Muscle layer of duodenum (tissue), 2 donors: ENCODE results near the gene ZBTB8A.
"Not testable (repeated sequence)": the region's sequence is repeated elsewhere in the genome, so short reads cannot be mapped to it uniquely, and the experiment has no call there.

Source experiments
- H3K27ac ChIP-seq: one replicate; pipeline ENCODE4 v1.7.0; 2013; ENCODE audit warnings: mild to moderate bottlenecking, low read length
- H3K27me3 ChIP-seq: one replicate; pipeline ENCODE4 v1.7.0; 2013; ENCODE audit warnings: low read depth, mild to moderate bottlenecking, control low read depth, low read length
- H3K36me3 ChIP-seq, 2 donors: one replicate each; pipeline ENCODE4 v1.7.0; 2013; ENCODE audit warnings: low read length in 2 of 2, control low read depth in 1 of 2, mild to moderate bottlenecking in 1 of 2; ENCODE audit not compliant: insufficient read depth in 2 of 2, control insufficient read depth in 1 of 2
- H3K4me1 ChIP-seq, 2 donors: one replicate each; pipeline ENCODE4 v1.7.0; 2013; ENCODE audit warnings: low read length in 2 of 2, mild to moderate bottlenecking in 2 of 2, control low read depth in 1 of 2, moderate library complexity in 1 of 2; ENCODE audit not compliant: insufficient read depth in 2 of 2, control insufficient read depth in 1 of 2
- H3K4me3 ChIP-seq, 2 donors: one replicate each; pipeline ENCODE4 v1.7.0; 2013; ENCODE audit warnings: low read length in 2 of 2, low read depth in 1 of 2, mild to moderate bottlenecking in 1 of 2
- H3K9me3 ChIP-seq, 2 donors: one replicate each; pipeline ENCODE4 v1.7.0; 2013; ENCODE audit warnings: low read length in 2 of 2, control low read depth in 1 of 2, mild to moderate bottlenecking in 1 of 2; ENCODE audit not compliant: control insufficient read depth in 1 of 2
- donor health status: healthy.

The ZBTB8A gene

DNA sequence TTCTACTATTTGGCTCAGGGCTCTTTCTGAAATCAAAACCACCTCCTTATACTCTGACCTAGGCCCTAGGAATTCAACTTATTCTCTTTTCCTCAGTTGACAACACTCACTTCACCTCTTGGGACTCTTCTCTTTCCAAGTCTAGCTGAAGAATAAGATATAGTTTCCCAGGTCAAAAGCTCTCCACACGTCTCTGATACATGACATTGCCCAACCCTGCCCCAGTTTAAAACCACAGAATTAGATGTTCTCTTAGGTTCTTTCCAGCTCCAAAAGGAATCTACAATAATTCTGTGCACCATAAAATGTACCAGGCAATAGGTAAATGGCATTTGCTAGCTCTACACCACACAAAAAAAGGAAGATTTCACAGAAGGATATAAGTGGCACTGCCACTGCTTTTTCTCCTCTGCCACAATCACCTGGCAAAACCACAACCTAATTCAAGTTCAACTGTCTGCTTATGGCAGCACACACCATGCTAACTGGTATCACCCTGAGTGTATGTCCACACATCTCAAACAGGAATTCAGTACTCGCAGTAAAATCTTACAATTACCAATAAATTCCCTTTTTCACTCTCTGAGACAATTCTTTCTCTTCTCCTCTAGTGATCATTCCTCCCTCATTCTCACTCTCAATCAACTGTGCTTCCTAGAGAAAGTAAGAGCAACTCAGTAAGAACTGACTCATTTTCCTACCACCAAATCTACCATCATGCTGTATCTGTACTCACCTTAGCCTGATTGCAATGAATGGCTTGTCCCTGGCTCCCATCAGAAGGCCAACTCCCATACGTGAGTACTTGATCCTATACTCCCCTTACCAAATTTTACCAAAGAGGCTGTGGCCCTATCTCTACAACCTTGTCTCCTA, 83.8 kb downstream of the ZBTB8A start:
- Histone ChIP-seq H3K36me3 (peaks cover 5 to 7% of the 10 kb centered on the region in 2 donors), H3K4me3 (no peak overlapping the region), H3K27ac (no peak overlapping the region), H3K9me3 (no peaks in the 10 kb centered on the region), H3K4me1 (no peaks in the 10 kb centered on the region), H3K27me3 (no peaks in the 10 kb centered on the region)

DNA sequence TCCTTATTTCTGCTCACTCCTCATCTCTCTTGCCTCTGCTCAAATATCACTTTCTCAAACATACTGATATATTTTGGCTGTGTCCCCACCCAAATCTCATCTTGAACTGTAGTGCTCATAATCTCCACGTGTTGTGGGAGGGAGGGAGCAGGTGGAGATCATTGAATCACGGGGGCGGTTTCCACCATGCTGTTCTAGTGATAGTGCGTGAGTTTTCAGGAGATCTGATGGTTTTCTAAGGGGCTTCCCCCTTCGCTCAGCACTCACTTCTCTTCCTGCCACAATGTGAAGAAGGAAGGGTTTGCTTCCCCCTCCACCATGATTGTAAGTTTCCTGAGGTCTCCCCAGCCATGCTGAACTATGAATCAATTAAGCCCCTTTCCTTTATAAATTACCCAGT, 84.5 kb downstream of the ZBTB8A start:
- no peaks in the 10 kb centered on the region for H3K27me3 ChIP-seq
- H3K36me3 ChIP-seq: peaks cover 5 to 7% of the 10 kb centered on the region in 2 donors
- no peak overlapping the region for H3K4me3 ChIP-seq
- H3K27ac ChIP-seq: no peak overlapping the region
- H3K4me1 ChIP-seq: no peaks in the 10 kb centered on the region
- no peaks in the 10 kb centered on the region for H3K9me3 ChIP-seq

DNA sequence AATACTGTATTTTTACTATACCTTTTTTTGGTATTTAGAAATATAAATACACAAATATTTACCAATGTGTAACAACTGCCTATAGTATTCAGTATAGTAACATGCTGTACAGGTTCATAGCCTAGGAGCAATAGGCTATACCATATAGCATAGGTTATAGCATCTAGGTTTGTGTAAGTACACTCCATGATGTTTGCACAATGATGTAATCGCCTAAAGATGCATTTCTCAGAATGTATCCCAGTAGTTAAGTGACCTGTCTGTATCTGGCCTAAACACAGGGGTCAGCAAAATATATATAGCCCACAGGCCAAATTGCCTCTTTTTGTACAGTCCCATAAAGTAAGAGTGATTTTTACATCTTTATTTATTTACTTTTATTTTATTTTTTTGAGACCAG, 86.9 kb downstream of the ZBTB8A start:
- Histone ChIP-seq H3K4me3 (no peak overlapping the region), H3K4me1 (no peaks in the 10 kb centered on the region), H3K27ac (no peak overlapping the region), H3K9me3 (no peaks in the 10 kb centered on the region), H3K36me3 (peaks cover 5 to 7% of the 10 kb centered on the region in 2 donors), H3K27me3 (no peaks in the 10 kb centered on the region)

DNA sequence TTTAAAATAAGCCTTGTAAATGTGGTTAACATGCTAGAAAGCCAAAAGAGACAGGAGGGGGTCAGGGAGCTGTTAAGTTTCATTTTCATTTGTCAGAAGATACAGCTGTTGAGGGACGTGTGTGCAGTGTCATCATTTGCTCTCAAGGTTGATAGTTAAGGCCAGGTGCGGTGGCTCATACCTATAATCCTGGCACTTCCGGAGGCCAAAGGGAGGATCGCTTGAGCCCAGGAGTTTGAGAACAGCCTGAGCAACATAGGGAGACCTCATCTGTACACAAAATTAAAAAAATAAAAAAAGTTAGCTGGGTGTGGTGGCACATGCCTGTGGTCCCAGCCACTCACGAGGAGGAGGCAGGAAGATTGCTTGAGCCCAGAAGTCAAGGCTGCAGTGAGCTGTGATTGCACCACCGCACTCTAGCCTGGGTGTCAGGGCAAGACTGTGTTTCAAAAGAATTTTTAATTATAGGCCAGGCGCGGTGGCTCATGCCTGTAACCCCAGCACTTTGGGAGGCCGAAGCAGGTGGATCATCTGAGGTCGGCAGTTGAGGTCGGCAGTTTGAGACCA, 88.5 kb downstream of the ZBTB8A start:
- Histone ChIP-seq H3K4me1 (no peaks in the 10 kb centered on the region), H3K4me3 (no peak overlapping the region), H3K27ac (no peak overlapping the region), H3K36me3 (peaks cover 5 to 7% of the 10 kb centered on the region in 2 donors), H3K9me3 (no peaks in the 10 kb centered on the region), H3K27me3 (no peaks in the 10 kb centered on the region)

DNA sequence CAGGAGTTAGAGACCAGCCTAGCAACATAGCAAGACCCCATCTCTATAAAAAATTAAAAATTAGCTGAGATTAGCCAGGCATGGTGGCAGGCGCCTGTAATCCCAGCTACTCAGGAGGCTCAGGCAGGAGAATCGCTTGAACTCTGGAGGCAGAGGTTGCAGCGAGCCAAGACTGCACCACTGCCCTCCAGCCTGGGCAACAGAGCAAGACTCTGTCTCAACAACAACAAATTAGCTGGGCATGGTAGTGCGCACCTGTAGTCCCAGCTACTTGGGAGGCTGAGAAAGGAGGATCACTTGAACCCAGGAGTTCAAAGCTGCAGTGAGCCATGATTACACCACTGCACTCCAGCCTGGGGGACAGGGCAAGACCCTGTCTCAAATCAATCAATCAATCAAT, 90.9 kb downstream of the ZBTB8A start:
- not testable (repeated sequence) for H3K4me1 ChIP-seq, H3K9me3 ChIP-seq, H3K4me3 ChIP-seq, H3K27ac ChIP-seq, H3K27me3 ChIP-seq
- peaks cover 10 to 13% of the 10 kb centered on the region in 2 donors for H3K36me3 ChIP-seq

DNA sequence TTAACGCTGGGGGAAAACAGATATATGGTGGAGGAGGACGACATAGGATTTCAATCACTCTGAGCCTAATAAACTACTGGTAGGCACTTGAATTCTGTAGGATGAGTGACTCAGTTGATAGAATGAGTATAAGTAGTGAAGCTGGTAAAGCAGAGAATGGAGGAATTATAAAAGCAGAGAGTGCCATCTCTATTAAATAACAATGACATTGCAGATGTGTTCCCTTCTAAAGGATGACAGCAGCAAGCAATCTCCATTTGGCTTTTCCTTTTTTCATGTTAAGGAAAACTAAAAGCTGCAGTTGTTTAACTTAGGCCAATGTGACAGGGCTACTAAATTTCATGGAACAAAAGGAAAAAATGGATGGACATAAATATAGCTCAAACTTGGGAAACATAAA, 93.6 kb downstream of the ZBTB8A start:
- no peaks in the 10 kb centered on the region for H3K27me3 ChIP-seq
- H3K36me3 ChIP-seq: peaks cover 6 to 8% of the 10 kb centered on the region in 2 donors

DNA sequence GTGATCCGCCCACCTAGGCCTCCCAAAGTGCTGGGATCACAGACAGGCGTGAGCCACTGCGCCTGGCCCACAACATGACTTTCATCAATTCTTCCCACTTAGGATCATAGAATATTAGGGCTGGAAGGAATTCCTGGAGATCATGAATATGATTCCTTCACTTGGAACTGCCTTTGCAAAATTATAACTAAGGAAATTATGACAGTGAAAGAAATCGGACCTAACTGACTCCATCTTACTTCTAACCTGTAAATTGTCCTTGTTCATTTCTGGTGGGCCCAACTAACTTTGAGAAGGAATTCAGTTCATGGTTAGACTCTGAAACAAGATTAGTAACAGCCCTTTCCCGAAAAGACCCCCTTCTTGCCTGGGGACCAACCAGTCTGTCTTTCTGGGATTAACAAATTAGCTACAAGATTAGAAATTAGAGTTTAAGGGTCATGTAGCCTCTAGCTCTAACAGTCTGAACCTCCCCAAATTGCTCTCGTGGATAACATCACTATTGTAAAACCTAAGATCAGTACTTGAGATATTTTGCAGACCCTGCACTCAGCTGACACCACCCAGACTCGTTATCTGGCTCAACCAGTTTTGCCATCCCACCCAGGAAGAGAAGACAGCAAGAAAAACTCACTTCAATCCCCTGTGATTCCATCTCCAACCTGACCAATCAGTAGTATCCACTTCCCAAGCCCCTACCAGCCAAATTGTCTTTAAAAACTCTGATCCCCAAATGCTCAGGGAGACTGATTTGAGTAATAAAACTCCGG, 96.5 kb downstream of the ZBTB8A start:
- Histone ChIP-seq H3K36me3 (peaks cover 6 to 8% of the 10 kb centered on the region in 2 donors), H3K4me3 (no peak overlapping the region), H3K9me3 (no peaks in the 10 kb centered on the region), H3K27ac (no peak overlapping the region), H3K27me3 (no peaks in the 10 kb centered on the region), H3K4me1 (no peaks in the 10 kb centered on the region)

More for the DNA sequence above, 93.6 kb downstream of the ZBTB8A start:
- Histone ChIP-seq H3K4me3 (no peak overlapping the region), H3K4me1 (no peaks in the 10 kb centered on the region), H3K9me3 (no peaks in the 10 kb centered on the region), H3K27ac (no peak overlapping the region)

DNA sequence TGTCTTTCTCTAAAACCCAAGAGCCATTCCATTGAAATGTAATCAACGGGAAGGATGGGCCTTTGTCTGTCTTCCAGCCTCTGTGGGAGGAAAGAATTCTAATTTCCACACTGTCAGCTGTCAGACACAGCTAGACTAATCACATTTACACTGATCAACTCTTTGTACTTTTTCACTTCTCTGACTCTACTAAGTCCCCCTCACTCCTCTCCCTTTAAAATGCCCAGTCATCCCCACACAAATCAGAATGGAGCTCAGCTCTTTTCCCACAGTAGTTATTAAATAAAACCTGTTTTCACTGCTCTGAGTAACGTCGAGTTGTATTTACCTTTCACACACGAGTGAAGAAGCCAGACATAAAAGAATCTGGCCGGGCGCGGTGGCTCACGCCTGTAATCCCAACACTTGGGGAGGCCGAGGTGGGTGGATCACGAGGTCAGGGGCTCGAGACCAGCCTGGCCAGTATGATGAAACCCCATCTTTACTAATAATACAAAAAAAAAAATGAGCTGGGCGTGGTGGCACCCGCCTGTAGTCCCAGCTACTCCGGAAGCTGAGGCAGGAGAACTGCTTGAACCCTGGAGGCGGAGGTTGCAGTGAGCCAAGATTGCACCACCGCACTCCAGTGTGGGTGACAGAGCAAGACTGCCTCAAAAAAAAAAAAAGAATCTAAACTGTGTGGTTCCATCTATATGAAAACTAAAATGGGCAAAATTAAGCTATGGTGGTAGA, 97.9 kb downstream of the ZBTB8A start:
- H3K27ac ChIP-seq: no peak overlapping the region

DNA sequence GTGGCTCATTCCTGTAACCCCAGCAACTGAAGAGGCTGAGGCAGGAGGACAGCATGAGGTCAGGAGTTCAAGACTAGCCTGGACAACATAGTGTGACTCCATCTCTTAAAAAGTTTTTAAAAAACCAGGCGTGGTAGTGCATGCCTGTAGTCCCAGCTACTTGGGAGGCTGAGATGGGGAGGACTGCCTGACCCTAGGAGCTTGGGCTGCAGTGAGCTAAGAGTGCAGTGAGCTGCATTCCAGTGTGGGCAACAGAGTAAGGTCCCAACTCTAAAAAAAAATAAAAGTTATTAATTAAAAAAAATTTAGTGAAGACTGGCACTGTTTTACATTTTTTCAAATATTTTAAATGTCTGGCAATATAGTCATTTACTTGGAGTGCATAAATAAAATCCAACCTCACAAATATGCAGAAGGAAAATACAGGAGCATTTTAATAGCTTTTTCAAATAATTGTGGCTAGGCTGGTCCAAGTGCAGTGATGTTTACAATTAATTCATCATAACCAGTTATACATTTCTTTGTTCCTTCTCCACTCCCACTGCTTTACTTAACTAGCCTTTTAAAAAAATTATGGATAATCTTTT, 100.4 kb downstream of the ZBTB8A start:
- H3K36me3 ChIP-seq: no peaks in the 10 kb centered on the region
- no peak overlapping the region for H3K4me3 ChIP-seq
- no peaks in the 10 kb centered on the region for H3K4me1 ChIP-seq
- H3K27ac ChIP-seq: no peak overlapping the region
- no peaks in the 10 kb centered on the region for H3K9me3 ChIP-seq
- no peaks in the 10 kb centered on the region for H3K27me3 ChIP-seq

More for the DNA sequence above, 97.9 kb downstream of the ZBTB8A start:
- Histone ChIP-seq H3K36me3 (peaks cover 6 to 8% of the 10 kb centered on the region in 2 donors), H3K27me3 (no peaks in the 10 kb centered on the region), H3K4me3 (no peak overlapping the region), H3K9me3 (no peaks in the 10 kb centered on the region), H3K4me1 (no peaks in the 10 kb centered on the region)

DNA sequence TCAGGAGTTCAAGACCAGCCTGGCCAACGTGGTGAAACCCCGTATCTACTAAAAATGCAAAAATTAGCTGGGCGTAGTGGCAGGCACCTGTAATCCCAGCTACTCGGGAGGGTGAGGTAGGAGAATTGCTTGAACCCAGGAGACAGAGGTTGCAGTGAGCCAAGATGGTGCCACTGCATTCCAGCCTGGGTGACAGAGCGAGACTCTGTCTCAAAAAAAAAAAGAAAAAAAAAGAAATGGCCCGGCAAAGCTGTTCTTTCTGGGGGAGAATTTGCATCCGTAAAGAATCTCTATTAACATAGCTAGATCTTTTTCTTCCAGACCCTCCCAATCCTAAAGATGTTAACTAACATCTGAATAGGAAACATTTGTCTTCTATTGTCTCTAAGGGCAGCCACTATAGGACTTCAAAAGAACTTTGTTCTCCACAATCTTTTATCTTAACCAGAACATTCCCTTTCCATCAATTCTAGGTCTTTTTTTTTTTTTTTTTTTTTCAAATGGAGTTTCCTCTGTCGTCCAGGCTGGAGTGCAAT, 103.1 kb downstream of the ZBTB8A start:
- not testable (repeated sequence) for H3K9me3 ChIP-seq, H3K4me1 ChIP-seq, H3K4me3 ChIP-seq, H3K36me3 ChIP-seq, H3K27me3 ChIP-seq, H3K27ac ChIP-seq
